H9 (cell line): Measurements from ENCODE around the gene ARID4A. TPM values are rescaled to one million over a fixed set of nuclear protein-coding genes. Genes with fewer than 3 reads are reported as not detected.

Experiments used
- DNase-seq: peaks from one replicate; pipeline ENCODE4 v3.0.0-alpha.2; 2017
- H2AFZ ChIP-seq: one replicate; pipeline ENCODE4 v1.6.1; 2013; ENCODE audit warnings: mild to moderate bottlenecking, low read length, control low read depth, moderate library complexity
- H2AK5ac ChIP-seq: 2 replicates; pipeline ENCODE4 v1.6.1; 2013; ENCODE audit warnings: low read length, control low read depth, mixed read lengths; ENCODE audit not compliant: insufficient read length
- H2BK120ac ChIP-seq: one replicate; pipeline ENCODE4 v1.6.1; 2013; ENCODE audit warnings: low read depth, mild to moderate bottlenecking, low read length, control low read depth, inconsistent platforms; ENCODE audit not compliant: poor library complexity, severe bottlenecking
- H2BK12ac ChIP-seq: 2 replicates; pipeline ENCODE4 v1.6.1; 2013; ENCODE audit warnings: low read length, control low read depth, mixed read lengths, low read depth; ENCODE audit not compliant: insufficient read length
- H2BK15ac ChIP-seq: 2 replicates; pipeline ENCODE4 v1.6.1; 2013; ENCODE audit warnings: low read depth, low read length, control low read depth
- H2BK20ac ChIP-seq: one replicate; pipeline ENCODE4 v1.6.1; 2013; ENCODE audit warnings: low read depth, mild to moderate bottlenecking, low read length, control low read depth, inconsistent platforms; ENCODE audit not compliant: poor library complexity, severe bottlenecking
- H2BK5ac ChIP-seq: 2 replicates; pipeline ENCODE4 v1.6.1; 2013; ENCODE audit warnings: low read length, control low read depth, mixed read lengths; ENCODE audit not compliant: insufficient read length
- H3K14ac ChIP-seq: 2 replicates; pipeline ENCODE4 v1.6.1; 2013; ENCODE audit warnings: low read length, control low read depth; ENCODE audit not compliant: insufficient read depth
- H3K18ac ChIP-seq: 2 replicates; pipeline ENCODE4 v1.6.1; 2013; ENCODE audit warnings: low read depth, mild to moderate bottlenecking, mixed read lengths, low read length, control low read depth; ENCODE audit not compliant: insufficient read length
- H3K23ac ChIP-seq: 2 replicates; pipeline ENCODE4 v1.6.1; 2013; ENCODE audit warnings: low read length, control low read depth, mixed read lengths, low read depth; ENCODE audit not compliant: insufficient read length
- H3K23me2 ChIP-seq: 2 replicates; pipeline ENCODE4 v1.6.1; 2013; ENCODE audit warnings: low read depth, mild to moderate bottlenecking, mixed read lengths, low read length, control low read depth; ENCODE audit not compliant: insufficient read length, poor library complexity, severe bottlenecking
- H3K27ac ChIP-seq: 2 replicates; pipeline ENCODE4 v1.5.1; 2013; ENCODE audit warnings: low read length, control low read depth, mixed read lengths, low read depth; ENCODE audit not compliant: insufficient read length
- H3K27me3 ChIP-seq: 2 replicates; pipeline ENCODE4 v1.6.1; 2013; ENCODE audit warnings: low read length, control low read depth, inconsistent platforms; ENCODE audit not compliant: insufficient read depth
- H3K4ac ChIP-seq: 2 replicates; pipeline ENCODE4 v1.6.1; 2013; ENCODE audit warnings: low read depth, mild to moderate bottlenecking, control low read depth, inconsistent platforms, low read length, moderate library complexity
- H3K4me1 ChIP-seq: 2 replicates; pipeline ENCODE4 v1.6.1; 2013; ENCODE audit warnings: low read length, control low read depth, inconsistent platforms; ENCODE audit not compliant: insufficient read depth
- H3K4me2 ChIP-seq: 2 replicates; pipeline ENCODE4 v1.6.1; 2013; ENCODE audit warnings: low read length, control low read depth, mixed read lengths; ENCODE audit not compliant: insufficient read length, insufficient read depth
- H3K56ac ChIP-seq: 2 replicates; pipeline ENCODE4 v1.6.1; 2013; ENCODE audit warnings: low read depth, mild to moderate bottlenecking, mixed read lengths, low read length, control low read depth; ENCODE audit not compliant: insufficient read length
- H3K79me1 ChIP-seq: 2 replicates; pipeline ENCODE4 v1.6.1; 2013; ENCODE audit warnings: low read depth, mild to moderate bottlenecking, moderate library complexity, low read length, control low read depth, inconsistent platforms; ENCODE audit not compliant: insufficient read depth, poor library complexity, severe bottlenecking
- H3K79me2 ChIP-seq: 2 replicates; pipeline ENCODE4 v1.6.1; 2013; ENCODE audit warnings: low read length, control low read depth, inconsistent platforms; ENCODE audit not compliant: insufficient read depth
- H3K9ac ChIP-seq: 2 replicates; pipeline ENCODE4 v1.6.1; 2013; ENCODE audit warnings: low read length, control low read depth, mixed read lengths; ENCODE audit not compliant: insufficient read length; ENCODE audit errors: extremely low read depth
- H3K9me3 ChIP-seq: one replicate; pipeline ENCODE4 v1.6.1; 2013; ENCODE audit warnings: low read depth, low read length, inconsistent platforms; ENCODE audit not compliant: control insufficient read depth
- H3T11ph ChIP-seq: one replicate; pipeline ENCODE4 v1.6.1; 2013; ENCODE audit warnings: mild to moderate bottlenecking, low read length, control low read depth, inconsistent platforms
- H4K20me1 ChIP-seq: one replicate; pipeline ENCODE4 v1.6.1; 2013; ENCODE audit not compliant: control insufficient read depth, insufficient read length, insufficient read depth
- H4K5ac ChIP-seq: 2 replicates; pipeline ENCODE4 v1.6.1; 2013; ENCODE audit warnings: low read depth, mild to moderate bottlenecking, mixed read lengths, low read length, control low read depth; ENCODE audit not compliant: insufficient read length
- H4K8ac ChIP-seq: replicated peaks from 2 replicates; pipeline ENCODE4 v1.6.1; 2013; ENCODE audit warnings: low read length, control low read depth, mixed read lengths, low read depth; ENCODE audit not compliant: insufficient read length
- H4K91ac ChIP-seq: 2 replicates; pipeline ENCODE4 v1.6.1; 2013; ENCODE audit warnings: low read depth, mild to moderate bottlenecking, moderate library complexity, mixed read lengths, low read length, control low read depth; ENCODE audit not compliant: insufficient read length
- H3K27ac Mint-ChIP-seq, 3 experiments: 2 replicates in 2 of 3; 3 replicates in 1 of 3; pipeline ENCODE4 v1.8.0; 2020 to 2021; ENCODE audit warnings: mixed read lengths in 3 of 3, mild to moderate bottlenecking in 1 of 3, moderate library complexity in 1 of 3
- H3K27me3 Mint-ChIP-seq: 2 replicates; pipeline ENCODE4 v1.8.0; 2021; ENCODE audit warnings: low read depth, mild to moderate bottlenecking, moderate library complexity, mixed read lengths
- H3K36me3 Mint-ChIP-seq, 3 experiments: 2 replicates in 2 of 3; 3 replicates in 1 of 3; pipeline ENCODE4 v1.8.0; 2020 to 2021; ENCODE audit warnings: low read depth in 3 of 3, mixed read lengths in 3 of 3; ENCODE audit not compliant: insufficient read depth in 1 of 3
- H3K4me1 Mint-ChIP-seq, 2 experiments: 2 replicates each; pipeline ENCODE4 v1.8.0; 2020; ENCODE audit warnings: mixed read lengths in 2 of 2
- H3K4me3 Mint-ChIP-seq, 2 experiments: 2 replicates in 1 of 2; 3 replicates in 1 of 2; pipeline ENCODE4 v1.8.0; 2020 to 2021; ENCODE audit warnings: mild to moderate bottlenecking in 2 of 2, mixed read lengths in 2 of 2, moderate library complexity in 1 of 2
- H3K9me3 Mint-ChIP-seq, 2 experiments: 2 replicates in 1 of 2; 3 replicates in 1 of 2; pipeline ENCODE4 v1.8.0; 2020; ENCODE audit warnings: mild to moderate bottlenecking in 2 of 2, mixed read lengths in 2 of 2, moderate library complexity in 1 of 2
- WGBS: extraction: QIAGEN DNeasy Blood & Tissue Kit; methylation state at CpG from one replicate; pipeline ENCODE4 v1.1.7; 2013; ENCODE audit warnings: missing lambda C conversion rate, low lambda C conversion rate, mixed read lengths; ENCODE audit not compliant: insufficient read length; ENCODE audit errors: extremely low coverage; 5-methylcytosine and 5-hydroxymethylcytosine counted together
- total RNA-seq: library from RNA; stranded (reverse); gene quantifications from 2 replicates; pipeline ENCODE4 v1.2.1, GENCODE V29; 2021
- TF ChIP-seq, protein P1 (sequence below): fragments of 200-600 bp; sonication (generic); conservative IDR thresholded peaks from 3 replicates; pipeline ENCODE4 v1.8.0; 2021; ENCODE audit warnings: antibody characterized with exemption, mild to moderate bottlenecking

The ARID4A gene
- total RNA-seq, 1 experiment from 2014 or later = 13.2 TPM

DNA sequence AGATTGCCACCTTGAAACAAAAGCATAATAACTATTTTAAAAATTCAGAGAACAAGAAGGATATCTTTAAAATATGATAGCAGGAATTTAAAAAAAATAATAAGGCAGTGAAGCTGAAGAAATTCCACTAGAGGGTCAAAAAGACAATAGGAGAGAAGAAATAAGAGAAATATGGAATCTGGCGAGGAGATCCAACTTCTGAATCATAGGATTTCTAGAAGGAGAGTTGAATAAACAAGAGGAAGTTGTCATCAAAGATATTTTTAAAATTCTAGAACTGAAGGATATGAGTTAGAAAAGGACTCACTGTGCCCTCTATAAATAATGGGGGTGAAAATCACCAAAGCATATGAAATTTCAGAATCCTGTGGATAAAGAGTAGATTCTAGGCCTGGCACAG is 70.6 kb downstream of the ARID4A start:
- Histone ChIP-seq H3K27me3 (no peaks in the 10 kb centered on the region), H2BK20ac (no peak overlapping the region), H3K56ac (no peak overlapping the region), H4K8ac (no peak overlapping the region), H2BK120ac (no peak overlapping the region), H2AFZ (no peak overlapping the region), H2AK5ac (no peak overlapping the region), H3K9me3 (no peaks in the 10 kb centered on the region), H4K20me1 (no peaks in the 10 kb centered on the region), H3K23me2 (no peaks in the 10 kb centered on the region), H2BK15ac (no peak overlapping the region), H4K91ac (no peak overlapping the region), H3K9ac (no peak overlapping the region), H3K79me1 (no peaks in the 10 kb centered on the region), H4K5ac (no peak overlapping the region), H3T11ph (no peak overlapping the region), H3K4me1 (no peaks in the 10 kb centered on the region), H3K79me2 (no peaks in the 10 kb centered on the region), H2BK12ac (no peak overlapping the region), H2BK5ac (no peak overlapping the region), H3K18ac (no peak overlapping the region), H3K23ac (no peak overlapping the region), H3K4me2 (no peak overlapping the region), H3K14ac (no peak overlapping the region), H3K4ac (no peak overlapping the region), H3K27ac (no peak overlapping the region)
- Mint-ChIP-seq H3K9me3 (no peaks in the 10 kb centered on the region), H3K27me3 (no peaks in the 10 kb centered on the region), H3K36me3 (peaks cover 8 to 54% (median 45%) of the 10 kb centered on the region in 3 experiments; a peak in 6 of 7 replicates), H3K4me1 (no peaks in the 10 kb centered on the region; a peak in 1 of 4 replicates), H3K27ac (no peak overlapping the region), H3K4me3 (no peak overlapping the region)
- TF ChIP-seq, protein P1, sequence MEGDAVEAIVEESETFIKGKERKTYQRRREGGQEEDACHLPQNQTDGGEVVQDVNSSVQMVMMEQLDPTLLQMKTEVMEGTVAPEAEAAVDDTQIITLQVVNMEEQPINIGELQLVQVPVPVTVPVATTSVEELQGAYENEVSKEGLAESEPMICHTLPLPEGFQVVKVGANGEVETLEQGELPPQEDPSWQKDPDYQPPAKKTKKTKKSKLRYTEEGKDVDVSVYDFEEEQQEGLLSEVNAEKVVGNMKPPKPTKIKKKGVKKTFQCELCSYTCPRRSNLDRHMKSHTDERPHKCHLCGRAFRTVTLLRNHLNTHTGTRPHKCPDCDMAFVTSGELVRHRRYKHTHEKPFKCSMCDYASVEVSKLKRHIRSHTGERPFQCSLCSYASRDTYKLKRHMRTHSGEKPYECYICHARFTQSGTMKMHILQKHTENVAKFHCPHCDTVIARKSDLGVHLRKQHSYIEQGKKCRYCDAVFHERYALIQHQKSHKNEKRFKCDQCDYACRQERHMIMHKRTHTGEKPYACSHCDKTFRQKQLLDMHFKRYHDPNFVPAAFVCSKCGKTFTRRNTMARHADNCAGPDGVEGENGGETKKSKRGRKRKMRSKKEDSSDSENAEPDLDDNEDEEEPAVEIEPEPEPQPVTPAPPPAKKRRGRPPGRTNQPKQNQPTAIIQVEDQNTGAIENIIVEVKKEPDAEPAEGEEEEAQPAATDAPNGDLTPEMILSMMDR = no peak
- no CpG with 5 or more reads among the region's 1 CpG for WGBS
- DNase-seq = no peak
